Measurements from ENCODE around the gene AKT2. TPM values are rescaled to one million over a fixed set of nuclear protein-coding genes. Genes with fewer than 3 reads are reported as not detected.

AKT2 gene
- total RNA-seq, 1 donor from 2014 or later = 31.0 TPM

GRCh38 chr19:40302224-40303011 is 17.3 kb upstream of the AKT2 start:
- no peak for DNase-seq (ENCODE audit: low read depth in 2 of 2)

- DNase-seq (ENCODE audit: low read depth in 2 of 2) = no peak
These were observed 15.5 kb upstream of the AKT2 start for GRCh38 chr19:40300668-40301067.

- DNase-seq (ENCODE audit: low read depth in 2 of 2) = no peak
These were observed 12.9 kb upstream of the AKT2 start for GRCh38 chr19:40298026-40298425.

- no peak for DNase-seq (ENCODE audit: low read depth in 2 of 2)
These were observed 9.4 kb upstream of the AKT2 start for GRCh38 chr19:40294560-40294959.

GRCh38 chr19:40286971-40287421 is 1.9 kb upstream of the AKT2 start:
- DNase-seq (ENCODE audit: low read depth in 2 of 2) = no peak

GRCh38 chr19:40286235-40286970 is 1.3 kb upstream of the AKT2 start:
- DNase-seq (ENCODE audit: low read depth in 2 of 2) = no peak

- peak; percentile 99 to 100 for DNase-seq (ENCODE audit: low read depth in 2 of 2)
These were observed 449 bp upstream of the AKT2 start for GRCh38 chr19:40285353-40286234.

- DNase-seq (ENCODE audit: low read depth in 2 of 2) = no peak
These were observed 969 bp downstream of the AKT2 start for GRCh38 chr19:40284251-40284500.

GRCh38 chr19:40283414-40284250 is 1.5 kb downstream of the AKT2 start:
- peak in 1 of 2 donors; percentile 13 for DNase-seq (ENCODE audit: low read depth in 2 of 2)

GRCh38 chr19:40282920-40283319 is 2.2 kb downstream of the AKT2 start:
- DNase-seq (ENCODE audit: low read depth in 2 of 2) = no peak

- no peak for DNase-seq (ENCODE audit: low read depth in 2 of 2)
These were observed 3.0 kb downstream of the AKT2 start for GRCh38 chr19:40282209-40282580.

GRCh38 chr19:40281381-40282208 is 3.5 kb downstream of the AKT2 start:
- no peak for DNase-seq (ENCODE audit: low read depth in 2 of 2)

GRCh38 chr19:40280608-40281221 is 4.4 kb downstream of the AKT2 start:
- no peak for DNase-seq (ENCODE audit: low read depth in 2 of 2)

- DNase-seq (ENCODE audit: low read depth in 2 of 2) = no peak
These were observed 5.2 kb downstream of the AKT2 start for GRCh38 chr19:40279761-40280607.

- no peak for DNase-seq (ENCODE audit: low read depth in 2 of 2)
These were observed 6.0 kb downstream of the AKT2 start for GRCh38 chr19:40279120-40279551.

- no peak for DNase-seq (ENCODE audit: low read depth in 2 of 2)
These were observed 6.6 kb downstream of the AKT2 start for GRCh38 chr19:40278361-40279035.

GRCh38 chr19:40277356-40278059 is 7.6 kb downstream of the AKT2 start:
- DNase-seq (ENCODE audit: low read depth in 2 of 2) = no peak
